ENCODE results near the gene TAF4B.

DNA sequence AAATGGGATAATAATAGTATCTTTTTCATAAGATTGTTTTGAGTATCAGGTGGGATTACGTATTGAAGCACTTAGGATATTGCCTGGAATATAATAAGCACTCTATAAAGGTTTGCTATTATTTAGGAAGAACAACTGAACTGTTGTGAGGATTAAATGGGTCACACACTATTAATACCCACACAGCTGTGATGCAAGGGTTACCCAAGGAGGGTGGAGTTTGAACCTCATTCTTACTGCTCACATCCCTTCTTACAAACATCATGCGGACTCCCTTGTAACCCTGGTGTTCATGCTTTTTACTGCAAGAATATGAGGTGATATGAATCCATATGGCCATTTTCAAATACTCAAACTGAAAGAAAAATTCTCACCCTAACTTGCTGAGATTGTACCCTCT is 208.6 kb downstream of the TAF4B start:
- no peak for TF ChIP-seq EZH2 (IDR thresholded peaks at IDR 0.05; ENCODE audit: low read length, unreplicated experiment)
- TF ChIP-seq, protein P1, sequence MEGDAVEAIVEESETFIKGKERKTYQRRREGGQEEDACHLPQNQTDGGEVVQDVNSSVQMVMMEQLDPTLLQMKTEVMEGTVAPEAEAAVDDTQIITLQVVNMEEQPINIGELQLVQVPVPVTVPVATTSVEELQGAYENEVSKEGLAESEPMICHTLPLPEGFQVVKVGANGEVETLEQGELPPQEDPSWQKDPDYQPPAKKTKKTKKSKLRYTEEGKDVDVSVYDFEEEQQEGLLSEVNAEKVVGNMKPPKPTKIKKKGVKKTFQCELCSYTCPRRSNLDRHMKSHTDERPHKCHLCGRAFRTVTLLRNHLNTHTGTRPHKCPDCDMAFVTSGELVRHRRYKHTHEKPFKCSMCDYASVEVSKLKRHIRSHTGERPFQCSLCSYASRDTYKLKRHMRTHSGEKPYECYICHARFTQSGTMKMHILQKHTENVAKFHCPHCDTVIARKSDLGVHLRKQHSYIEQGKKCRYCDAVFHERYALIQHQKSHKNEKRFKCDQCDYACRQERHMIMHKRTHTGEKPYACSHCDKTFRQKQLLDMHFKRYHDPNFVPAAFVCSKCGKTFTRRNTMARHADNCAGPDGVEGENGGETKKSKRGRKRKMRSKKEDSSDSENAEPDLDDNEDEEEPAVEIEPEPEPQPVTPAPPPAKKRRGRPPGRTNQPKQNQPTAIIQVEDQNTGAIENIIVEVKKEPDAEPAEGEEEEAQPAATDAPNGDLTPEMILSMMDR (conservative IDR thresholded peaks at IDR 0.05; ENCODE audit: low read depth, low read length), result no peak

Data from PC-3 (cell line).